H9 (cell line): Measurements from ENCODE around the gene FZD10. TPM values are rescaled to one million over a fixed set of nuclear protein-coding genes. Genes with fewer than 3 reads are reported as not detected.

Source experiments
- DNase-seq: peaks from one replicate; pipeline ENCODE4 v3.0.0-alpha.2; 2017
- H2AFZ ChIP-seq: one replicate; pipeline ENCODE4 v1.6.1; 2013; ENCODE audit warnings: mild to moderate bottlenecking, low read length, control low read depth, moderate library complexity
- H2AK5ac ChIP-seq: 2 replicates; pipeline ENCODE4 v1.6.1; 2013; ENCODE audit warnings: low read length, control low read depth, mixed read lengths; ENCODE audit not compliant: insufficient read length
- H2BK120ac ChIP-seq: one replicate; pipeline ENCODE4 v1.6.1; 2013; ENCODE audit warnings: low read depth, mild to moderate bottlenecking, low read length, control low read depth, inconsistent platforms; ENCODE audit not compliant: poor library complexity, severe bottlenecking
- H2BK12ac ChIP-seq: 2 replicates; pipeline ENCODE4 v1.6.1; 2013; ENCODE audit warnings: low read length, control low read depth, mixed read lengths, low read depth; ENCODE audit not compliant: insufficient read length
- H2BK15ac ChIP-seq: 2 replicates; pipeline ENCODE4 v1.6.1; 2013; ENCODE audit warnings: low read depth, low read length, control low read depth
- H2BK20ac ChIP-seq: one replicate; pipeline ENCODE4 v1.6.1; 2013; ENCODE audit warnings: low read depth, mild to moderate bottlenecking, low read length, control low read depth, inconsistent platforms; ENCODE audit not compliant: poor library complexity, severe bottlenecking
- H2BK5ac ChIP-seq: 2 replicates; pipeline ENCODE4 v1.6.1; 2013; ENCODE audit warnings: low read length, control low read depth, mixed read lengths; ENCODE audit not compliant: insufficient read length
- H3K14ac ChIP-seq: 2 replicates; pipeline ENCODE4 v1.6.1; 2013; ENCODE audit warnings: low read length, control low read depth; ENCODE audit not compliant: insufficient read depth
- H3K18ac ChIP-seq: 2 replicates; pipeline ENCODE4 v1.6.1; 2013; ENCODE audit warnings: low read depth, mild to moderate bottlenecking, mixed read lengths, low read length, control low read depth; ENCODE audit not compliant: insufficient read length
- H3K23ac ChIP-seq: 2 replicates; pipeline ENCODE4 v1.6.1; 2013; ENCODE audit warnings: low read length, control low read depth, mixed read lengths, low read depth; ENCODE audit not compliant: insufficient read length
- H3K23me2 ChIP-seq: 2 replicates; pipeline ENCODE4 v1.6.1; 2013; ENCODE audit warnings: low read depth, mild to moderate bottlenecking, mixed read lengths, low read length, control low read depth; ENCODE audit not compliant: insufficient read length, poor library complexity, severe bottlenecking
- H3K27ac ChIP-seq: 2 replicates; pipeline ENCODE4 v1.5.1; 2013; ENCODE audit warnings: low read length, control low read depth, mixed read lengths, low read depth; ENCODE audit not compliant: insufficient read length
- H3K27me3 ChIP-seq: 2 replicates; pipeline ENCODE4 v1.6.1; 2013; ENCODE audit warnings: low read length, control low read depth, inconsistent platforms; ENCODE audit not compliant: insufficient read depth
- H3K4ac ChIP-seq: 2 replicates; pipeline ENCODE4 v1.6.1; 2013; ENCODE audit warnings: low read depth, mild to moderate bottlenecking, control low read depth, inconsistent platforms, low read length, moderate library complexity
- H3K4me1 ChIP-seq: 2 replicates; pipeline ENCODE4 v1.6.1; 2013; ENCODE audit warnings: low read length, control low read depth, inconsistent platforms; ENCODE audit not compliant: insufficient read depth
- H3K4me2 ChIP-seq: 2 replicates; pipeline ENCODE4 v1.6.1; 2013; ENCODE audit warnings: low read length, control low read depth, mixed read lengths; ENCODE audit not compliant: insufficient read length, insufficient read depth
- H3K56ac ChIP-seq: 2 replicates; pipeline ENCODE4 v1.6.1; 2013; ENCODE audit warnings: low read depth, mild to moderate bottlenecking, mixed read lengths, low read length, control low read depth; ENCODE audit not compliant: insufficient read length
- H3K79me1 ChIP-seq: 2 replicates; pipeline ENCODE4 v1.6.1; 2013; ENCODE audit warnings: low read depth, mild to moderate bottlenecking, moderate library complexity, low read length, control low read depth, inconsistent platforms; ENCODE audit not compliant: insufficient read depth, poor library complexity, severe bottlenecking
- H3K79me2 ChIP-seq: 2 replicates; pipeline ENCODE4 v1.6.1; 2013; ENCODE audit warnings: low read length, control low read depth, inconsistent platforms; ENCODE audit not compliant: insufficient read depth
- H3K9ac ChIP-seq: 2 replicates; pipeline ENCODE4 v1.6.1; 2013; ENCODE audit warnings: low read length, control low read depth, mixed read lengths; ENCODE audit not compliant: insufficient read length; ENCODE audit errors: extremely low read depth
- H3K9me3 ChIP-seq: one replicate; pipeline ENCODE4 v1.6.1; 2013; ENCODE audit warnings: low read depth, low read length, inconsistent platforms; ENCODE audit not compliant: control insufficient read depth
- H3T11ph ChIP-seq: one replicate; pipeline ENCODE4 v1.6.1; 2013; ENCODE audit warnings: mild to moderate bottlenecking, low read length, control low read depth, inconsistent platforms
- H4K20me1 ChIP-seq: one replicate; pipeline ENCODE4 v1.6.1; 2013; ENCODE audit not compliant: control insufficient read depth, insufficient read length, insufficient read depth
- H4K5ac ChIP-seq: 2 replicates; pipeline ENCODE4 v1.6.1; 2013; ENCODE audit warnings: low read depth, mild to moderate bottlenecking, mixed read lengths, low read length, control low read depth; ENCODE audit not compliant: insufficient read length
- H4K8ac ChIP-seq: replicated peaks from 2 replicates; pipeline ENCODE4 v1.6.1; 2013; ENCODE audit warnings: low read length, control low read depth, mixed read lengths, low read depth; ENCODE audit not compliant: insufficient read length
- H4K91ac ChIP-seq: 2 replicates; pipeline ENCODE4 v1.6.1; 2013; ENCODE audit warnings: low read depth, mild to moderate bottlenecking, moderate library complexity, mixed read lengths, low read length, control low read depth; ENCODE audit not compliant: insufficient read length
- H3K27ac Mint-ChIP-seq, 3 experiments: 2 replicates in 2 of 3; 3 replicates in 1 of 3; pipeline ENCODE4 v1.8.0; 2020 to 2021; ENCODE audit warnings: mixed read lengths in 3 of 3, mild to moderate bottlenecking in 1 of 3, moderate library complexity in 1 of 3
- H3K27me3 Mint-ChIP-seq: 2 replicates; pipeline ENCODE4 v1.8.0; 2021; ENCODE audit warnings: low read depth, mild to moderate bottlenecking, moderate library complexity, mixed read lengths
- H3K36me3 Mint-ChIP-seq, 3 experiments: 2 replicates in 2 of 3; 3 replicates in 1 of 3; pipeline ENCODE4 v1.8.0; 2020 to 2021; ENCODE audit warnings: low read depth in 3 of 3, mixed read lengths in 3 of 3; ENCODE audit not compliant: insufficient read depth in 1 of 3
- H3K4me1 Mint-ChIP-seq, 2 experiments: 2 replicates each; pipeline ENCODE4 v1.8.0; 2020; ENCODE audit warnings: mixed read lengths in 2 of 2
- H3K4me3 Mint-ChIP-seq, 2 experiments: 2 replicates in 1 of 2; 3 replicates in 1 of 2; pipeline ENCODE4 v1.8.0; 2020 to 2021; ENCODE audit warnings: mild to moderate bottlenecking in 2 of 2, mixed read lengths in 2 of 2, moderate library complexity in 1 of 2
- H3K9me3 Mint-ChIP-seq, 2 experiments: 2 replicates in 1 of 2; 3 replicates in 1 of 2; pipeline ENCODE4 v1.8.0; 2020; ENCODE audit warnings: mild to moderate bottlenecking in 2 of 2, mixed read lengths in 2 of 2, moderate library complexity in 1 of 2
- CTCF ChIP-seq: fragments of 200-600 bp; sonication (generic); conservative IDR thresholded peaks from 3 replicates; pipeline ENCODE4 v1.8.0; 2021; ENCODE audit warnings: antibody characterized with exemption, mild to moderate bottlenecking
- WGBS: extraction: QIAGEN DNeasy Blood & Tissue Kit; methylation state at CpG from one replicate; pipeline ENCODE4 v1.1.7; 2013; ENCODE audit warnings: missing lambda C conversion rate, low lambda C conversion rate, mixed read lengths; ENCODE audit not compliant: insufficient read length; ENCODE audit errors: extremely low coverage; 5-methylcytosine and 5-hydroxymethylcytosine counted together
- total RNA-seq: library from RNA; stranded (reverse); gene quantifications from 2 replicates; pipeline ENCODE4 v1.2.1, GENCODE V29; 2021

The FZD10 gene
- total RNA-seq, 1 experiment from 2014 or later = 1.0 TPM

GRCh38 chr12:130160306-130160705 lies 2.0 kb upstream of the FZD10 start:
- Histone ChIP-seq H3K79me2 (no peaks in the 10 kb centered on the region), H4K20me1 (peaks cover 12% of the 10 kb centered on the region), H2BK120ac (no peak overlapping the region), H3K79me1 (no peaks in the 10 kb centered on the region), H4K5ac (no peak overlapping the region), H3K23ac (no peak overlapping the region), H2AK5ac (no peak overlapping the region), H2BK15ac (no peak overlapping the region), H3K4me1 (peaks cover 6% of the 10 kb centered on the region), H2BK20ac (no peak overlapping the region), H3K27me3 (peaks cover 73% of the 10 kb centered on the region), H3K4ac (no peak overlapping the region), H4K91ac (no peak overlapping the region), H2BK12ac (no peak overlapping the region), H3K9ac (no peak overlapping the region), H2AFZ (no peak overlapping the region), H4K8ac (no peak overlapping the region), H3K14ac (no peak overlapping the region), H3K4me2 (peak overlapping the region; percentile 55), H2BK5ac (no peak overlapping the region), H3K18ac (no peak overlapping the region), H3K56ac (no peak overlapping the region), H3K23me2 (peaks cover 19% of the 10 kb centered on the region), H3K27ac (no peak overlapping the region), H3T11ph (no peak overlapping the region), H3K9me3 (no peaks in the 10 kb centered on the region)
- WGBS = no CpG with 5 or more reads among the region's 7 CpGs
- Mint-ChIP-seq H3K36me3 (no peaks in the 10 kb centered on the region; a peak in 2 of 7 replicates), H3K27ac (no peak overlapping the region), H3K9me3 (no peaks in the 10 kb centered on the region; a peak in 1 of 5 replicates), H3K4me3 (no peak overlapping the region; a peak in 2 of 5 replicates), H3K27me3 (peaks cover 49% of the 10 kb centered on the region), H3K4me1 (peaks cover 25 to 31% of the 10 kb centered on the region in 2 experiments)
- no peak for TF ChIP-seq CTCF
- DNase-seq = no peak
